Vagina (tissue), 2 donors: Measurements from ENCODE around the gene GJD3.

Source experiments
- CTCF ChIP-seq, 3 experiments: fragments of 450-650 bp in 2 of 3; fragments of 200-600 bp in 1 of 3; sonication (generic) in 1 of 3; IDR thresholded peaks; one replicate each; pipeline ENCODE4 v1.5.1; 2017 to 2019; ENCODE audit warnings: antibody characterized with exemption in 3 of 3, mild to moderate bottlenecking in 2 of 3, moderate library complexity in 2 of 3
- POLR2A ChIP-seq, 2 donors: fragments of 450-650 bp; IDR thresholded peaks; one replicate each; pipeline ENCODE4 v1.6.1; 2017; ENCODE audit warnings: antibody characterized with exemption in 2 of 2, mild to moderate bottlenecking in 2 of 2, moderate library complexity in 2 of 2

- no peak for TF ChIP-seq CTCF (IDR thresholded peaks at IDR 0.05)
- TF ChIP-seq POLR2A (IDR thresholded peaks at IDR 0.05): no peak
Observed at GRCh38 chr17:40321961-40322357, 42.6 kb downstream of the GJD3 start.
